ENCODE measurements around the gene CP.

GRCh38 chr3:149263856-149264255 is 42.2 kb upstream of the CP start:
- TF ChIP-seq MTA1 (IDR thresholded peaks at IDR 0.05; ENCODE audit: borderline replicate concordance): no peak
- no peak for TF ChIP-seq ZFP30 (CRISPR knock-in tag; IDR thresholded peaks at IDR 0.05; ENCODE audit: borderline replicate concordance)
- TF ChIP-seq GABPB1 (CRISPR knock-in tag; IDR thresholded peaks at IDR 0.05): no peak
- TF ChIP-seq FOXM1 (IDR thresholded peaks at IDR 0.05; ENCODE audit: low read depth): no peak
- TF ChIP-seq FOXM1 (CRISPR knock-in tag; IDR thresholded peaks at IDR 0.05; ENCODE audit: low read depth): no peak
- no peak for TF ChIP-seq VEZF1 (CRISPR knock-in tag; IDR thresholded peaks at IDR 0.05)
- no peak for TF ChIP-seq ZNF253 (CRISPR knock-in tag; conservative IDR thresholded peaks at IDR 0.05)
- no peak for TF ChIP-seq JUNB (CRISPR knock-in tag; conservative IDR thresholded peaks at IDR 0.05)
- no peak for TF ChIP-seq HSF4 (CRISPR knock-in tag; IDR thresholded peaks at IDR 0.05; ENCODE audit: borderline replicate concordance)
- no peak for TF ChIP-seq TEAD2 (tag; IDR thresholded peaks at IDR 0.05)
